ENCODE results near the gene ZSWIM7. TPM values are rescaled to one million over a fixed set of nuclear protein-coding genes. Genes with fewer than 3 reads are reported as not detected.

Gene ZSWIM7
- polyA plus RNA-seq, 1 experiment: 22.2 TPM

DNA sequence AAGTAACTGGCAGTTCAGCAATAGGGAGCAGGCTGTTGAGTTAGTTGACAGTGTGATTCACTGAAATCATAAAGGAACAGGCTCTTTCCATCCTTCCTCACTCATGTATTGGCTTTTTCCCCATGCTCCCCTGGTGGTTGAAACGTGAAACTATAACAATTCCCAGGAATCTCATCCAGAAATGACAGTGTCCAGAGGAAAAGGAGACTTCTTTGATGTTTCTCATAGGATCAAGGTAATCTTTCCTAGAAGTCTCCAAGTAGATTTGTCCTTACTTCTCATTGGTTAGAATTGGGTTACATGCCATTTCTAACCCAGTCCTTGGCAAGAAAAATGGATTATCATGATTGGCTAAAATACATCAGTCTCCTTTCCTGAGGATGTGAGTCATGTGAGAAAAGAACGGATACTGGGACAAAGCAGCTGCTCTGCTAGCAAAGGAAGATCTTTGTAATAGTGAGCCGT, 14.5 kb upstream of the ZSWIM7 start:
- no peaks in the 10 kb centered on the region for H3K27me3 ChIP-seq (ENCODE audit: control insufficient read depth, insufficient read depth, low read length)
- TF ChIP-seq, protein P1, sequence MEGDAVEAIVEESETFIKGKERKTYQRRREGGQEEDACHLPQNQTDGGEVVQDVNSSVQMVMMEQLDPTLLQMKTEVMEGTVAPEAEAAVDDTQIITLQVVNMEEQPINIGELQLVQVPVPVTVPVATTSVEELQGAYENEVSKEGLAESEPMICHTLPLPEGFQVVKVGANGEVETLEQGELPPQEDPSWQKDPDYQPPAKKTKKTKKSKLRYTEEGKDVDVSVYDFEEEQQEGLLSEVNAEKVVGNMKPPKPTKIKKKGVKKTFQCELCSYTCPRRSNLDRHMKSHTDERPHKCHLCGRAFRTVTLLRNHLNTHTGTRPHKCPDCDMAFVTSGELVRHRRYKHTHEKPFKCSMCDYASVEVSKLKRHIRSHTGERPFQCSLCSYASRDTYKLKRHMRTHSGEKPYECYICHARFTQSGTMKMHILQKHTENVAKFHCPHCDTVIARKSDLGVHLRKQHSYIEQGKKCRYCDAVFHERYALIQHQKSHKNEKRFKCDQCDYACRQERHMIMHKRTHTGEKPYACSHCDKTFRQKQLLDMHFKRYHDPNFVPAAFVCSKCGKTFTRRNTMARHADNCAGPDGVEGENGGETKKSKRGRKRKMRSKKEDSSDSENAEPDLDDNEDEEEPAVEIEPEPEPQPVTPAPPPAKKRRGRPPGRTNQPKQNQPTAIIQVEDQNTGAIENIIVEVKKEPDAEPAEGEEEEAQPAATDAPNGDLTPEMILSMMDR (IDR thresholded peaks at IDR 0.05; ENCODE audit: low read depth, low read length): peak; percentile 84
- DNase-seq (ENCODE audit: low read depth, low spot score): peak; percentile 59
- no peak overlapping the region for H3K4me3 ChIP-seq (ENCODE audit: low read depth, low read length)
- peak overlapping the region; percentile 52 for H3K27ac ChIP-seq (ENCODE audit: low read depth, low read length)
- H3K9me3 ChIP-seq (ENCODE audit: control insufficient read depth, insufficient read depth, low read length): no peaks in the 10 kb centered on the region
- ChIA-PET POLR2A (interaction anchor here (0.6 to 1.5 kb wide), 2 partner anchors 9 to 336 kb away, joined by 3 to 7 read pairs; no protein-coding TSS in a partner anchor), CTCF (interaction anchor here (1.0 to 1.7 kb wide), 3 partner anchors 8 to 197 kb away, joined by 3 to 8 read pairs (median 3); no protein-coding TSS in a partner anchor)

DNA sequence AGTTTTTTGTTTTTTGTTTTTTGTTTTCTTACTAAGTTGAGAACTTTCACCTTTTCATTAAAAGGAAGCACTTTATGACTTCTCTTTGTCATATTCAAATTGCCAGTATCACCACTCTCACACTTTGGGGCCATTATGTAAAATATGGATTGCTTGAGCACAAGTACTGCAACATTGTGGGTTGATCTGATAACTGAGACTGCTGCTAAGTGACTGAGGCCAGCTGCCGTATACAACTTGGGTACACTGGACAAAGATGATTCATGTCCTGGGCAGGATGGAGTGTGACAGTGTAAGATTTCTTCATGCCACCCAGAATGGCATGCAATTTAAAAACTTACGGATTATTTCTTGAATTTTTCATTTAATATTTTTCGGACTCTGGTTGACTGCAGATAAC, 7.9 kb upstream of the ZSWIM7 start:
- ChIA-PET CTCF (no interaction called here), POLR2A (no interaction called here)
- Histone ChIP-seq H3K4me3 (ENCODE audit: low read depth, low read length) (no peak overlapping the region), H3K9me3 (ENCODE audit: control insufficient read depth, insufficient read depth, low read length) (no peaks in the 10 kb centered on the region), H3K27me3 (ENCODE audit: control insufficient read depth, insufficient read depth, low read length) (no peaks in the 10 kb centered on the region), H3K27ac (ENCODE audit: low read depth, low read length) (no peak overlapping the region)
- no peak for DNase-seq (ENCODE audit: low read depth, low spot score)
- TF ChIP-seq, protein P1 (IDR thresholded peaks at IDR 0.05; ENCODE audit: low read depth, low read length): no peak

DNA sequence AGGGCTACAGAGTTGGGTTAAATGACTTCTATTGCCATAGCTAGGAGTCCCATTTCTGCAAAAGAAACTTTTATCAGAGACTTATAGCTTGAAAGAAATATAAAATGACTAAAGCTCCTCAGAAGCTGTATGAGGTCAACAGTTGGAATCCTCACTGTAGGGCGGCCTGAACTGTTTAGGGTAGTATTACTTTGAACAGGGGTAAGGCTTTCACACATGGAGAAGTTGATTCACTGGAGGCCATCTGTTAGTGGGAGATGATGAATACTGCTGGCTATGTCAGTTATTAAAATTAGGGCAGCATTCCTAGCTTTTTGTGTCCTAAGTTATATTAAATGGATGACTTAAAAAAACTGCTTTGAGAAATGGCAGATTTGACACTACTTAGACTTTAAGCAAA, 6.1 kb upstream of the ZSWIM7 start:
- POLR2A ChIA-PET: interaction anchor here (2.3 kb wide), 1 partner anchor 8 kb away, joined by 7 read pairs; no protein-coding TSS in a partner anchor
- no peak overlapping the region for H3K4me3 ChIP-seq (ENCODE audit: low read depth, low read length)
- DNase-seq (ENCODE audit: low read depth, low spot score): no peak
- CTCF ChIA-PET: interaction anchor here (1.1 kb wide), 1 partner anchor 9 kb away, joined by 3 read pairs; no protein-coding TSS in a partner anchor
- H3K27me3 ChIP-seq (ENCODE audit: control insufficient read depth, insufficient read depth, low read length): no peaks in the 10 kb centered on the region
- TF ChIP-seq, protein P1 (IDR thresholded peaks at IDR 0.05; ENCODE audit: low read depth, low read length): no peak
- H3K27ac ChIP-seq (ENCODE audit: low read depth, low read length): no peak overlapping the region
- no peaks in the 10 kb centered on the region for H3K9me3 ChIP-seq (ENCODE audit: control insufficient read depth, insufficient read depth, low read length)

DNA sequence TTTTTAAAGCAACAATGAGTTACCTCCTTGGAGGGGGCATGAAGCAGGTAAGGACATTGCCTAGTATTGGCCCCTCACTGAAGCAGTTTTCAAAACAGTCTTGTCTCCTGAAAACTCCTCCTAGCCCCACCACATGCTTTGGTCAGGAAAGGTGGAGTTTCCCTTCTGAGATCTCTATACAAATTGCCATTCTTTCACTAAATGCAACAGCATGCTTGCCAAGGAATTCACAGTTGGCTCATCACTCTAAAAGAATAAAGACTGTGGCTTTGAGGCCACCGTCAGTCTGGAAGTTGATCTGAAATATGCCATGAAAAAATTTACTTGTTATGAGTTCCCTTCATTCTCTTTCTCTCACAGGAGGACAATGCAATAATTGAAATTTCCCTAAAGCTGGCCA, 4.3 kb upstream of the ZSWIM7 start:
- ChIA-PET POLR2A (interaction anchor here (2.3 kb wide), 1 partner anchor 10 kb away, joined by 7 read pairs; no protein-coding TSS in a partner anchor), CTCF (no interaction called here)
- no peak overlapping the region for H3K4me3 ChIP-seq (ENCODE audit: low read depth, low read length)
- H3K27ac ChIP-seq (ENCODE audit: low read depth, low read length): no peak overlapping the region
- no peaks in the 10 kb centered on the region for H3K9me3 ChIP-seq (ENCODE audit: control insufficient read depth, insufficient read depth, low read length)
- TF ChIP-seq, protein P1 (IDR thresholded peaks at IDR 0.05; ENCODE audit: low read depth, low read length): no peak
- H3K27me3 ChIP-seq (ENCODE audit: control insufficient read depth, insufficient read depth, low read length): no peaks in the 10 kb centered on the region
- DNase-seq (ENCODE audit: low read depth, low spot score): no peak

DNA sequence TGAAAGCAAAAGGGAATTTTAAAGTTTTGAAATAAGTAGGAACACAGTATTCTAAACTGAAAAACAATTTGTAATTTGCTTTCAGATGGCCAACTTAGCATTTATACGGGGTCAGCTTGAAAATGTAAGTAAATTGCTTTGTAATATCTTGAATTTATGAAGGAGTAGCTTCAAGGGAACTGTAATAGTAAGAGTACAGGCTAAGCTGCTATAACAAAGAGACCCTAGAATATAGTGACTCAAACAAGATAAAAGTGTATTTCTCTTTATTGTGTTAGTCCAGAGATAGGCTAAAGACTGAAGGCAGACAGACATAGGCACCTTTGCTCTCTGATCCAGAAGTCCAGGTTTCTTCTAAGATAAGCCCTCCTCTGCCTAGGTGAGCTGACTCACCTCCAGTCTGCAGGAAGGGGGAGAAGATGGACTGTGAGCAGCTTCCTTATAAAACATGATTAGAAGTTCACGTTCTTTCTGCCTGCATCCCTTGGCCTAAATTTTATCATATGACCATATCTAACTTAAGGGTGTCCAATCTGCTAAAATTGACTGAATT, 3.3 kb upstream of the ZSWIM7 start:
- H3K27me3 ChIP-seq (ENCODE audit: control insufficient read depth, insufficient read depth, low read length): no peaks in the 10 kb centered on the region
- ChIA-PET CTCF (no interaction called here), POLR2A (no interaction called here)
- no peak overlapping the region for H3K27ac ChIP-seq (ENCODE audit: low read depth, low read length)
- H3K4me3 ChIP-seq (ENCODE audit: low read depth, low read length): no peak overlapping the region
- DNase-seq (ENCODE audit: low read depth, low spot score): no peak
- TF ChIP-seq, protein P1 (IDR thresholded peaks at IDR 0.05; ENCODE audit: low read depth, low read length): no peak
- no peaks in the 10 kb centered on the region for H3K9me3 ChIP-seq (ENCODE audit: control insufficient read depth, insufficient read depth, low read length)

Measured in AG04450 (cell line).